NCI-H2107 (cell line): ENCODE data around the gene FNIP1.
"Not testable (repeated sequence)": the region's sequence is repeated elsewhere in the genome, so short reads cannot be mapped to it uniquely, and the experiment has no call there.

Experiments
- DNase-seq: peaks from one replicate; lab custom pipeline; 2025; lab: John Stamatoyannopoulos, UW

Gene FNIP1

DNA sequence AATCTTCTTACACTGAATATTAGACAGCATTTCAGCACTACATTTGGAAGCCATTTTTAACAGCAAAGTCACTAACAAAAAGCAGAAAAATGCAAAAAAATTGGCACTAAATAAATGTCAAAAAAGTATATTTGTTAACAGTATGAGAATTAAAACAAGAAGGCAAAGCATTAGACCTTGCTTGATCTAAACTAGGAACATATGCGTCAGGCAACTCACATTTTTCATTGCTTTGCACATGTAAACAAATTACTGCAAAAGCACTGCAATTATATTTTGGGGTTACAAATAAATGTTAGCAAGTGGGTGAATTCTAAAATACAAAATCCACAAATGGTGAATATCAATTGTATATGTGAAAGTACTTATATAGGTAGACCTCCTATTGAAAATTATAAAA lies 112.8 kb downstream of the FNIP1 start:
- DNase-seq, result no peak

DNA sequence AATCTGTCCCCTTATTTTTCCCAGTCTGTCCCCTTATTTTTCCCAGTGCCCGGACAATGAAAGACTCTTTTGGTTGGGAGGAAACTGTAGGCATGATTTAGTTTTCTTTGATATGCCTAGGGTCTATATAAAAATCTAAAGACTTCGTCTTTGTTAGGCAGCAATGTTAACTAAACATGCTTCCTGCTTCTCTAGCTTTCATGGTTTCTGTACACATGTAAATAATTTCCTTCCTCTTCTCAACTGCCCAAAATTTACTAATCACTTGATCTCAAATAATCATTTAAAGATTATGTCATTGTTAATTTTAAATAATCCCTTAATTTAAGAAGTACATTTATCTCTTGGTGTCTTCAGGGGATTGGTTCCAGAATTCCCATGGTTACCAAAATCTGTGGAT lies 114.0 kb downstream of the FNIP1 start:
- no peak for DNase-seq

DNA sequence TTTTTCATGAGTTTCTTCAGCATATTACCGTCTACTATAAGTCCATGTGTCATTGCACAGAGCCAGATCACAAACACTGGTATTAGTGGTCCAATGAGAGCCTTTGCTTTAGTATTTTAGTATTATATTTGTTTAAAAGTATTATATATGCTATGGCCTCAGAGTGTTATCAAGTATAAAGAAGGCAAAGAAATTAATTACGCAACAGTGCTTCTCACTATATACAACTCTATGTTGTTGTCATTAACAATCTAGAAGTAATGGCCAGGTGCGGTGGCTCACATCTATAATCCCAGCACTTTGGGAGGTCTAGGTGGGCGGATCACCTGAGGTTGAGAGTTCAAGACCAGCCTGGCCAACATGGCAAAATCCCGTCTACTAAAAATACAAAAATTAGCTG lies 114.6 kb downstream of the FNIP1 start:
- no peak for DNase-seq

DNA sequence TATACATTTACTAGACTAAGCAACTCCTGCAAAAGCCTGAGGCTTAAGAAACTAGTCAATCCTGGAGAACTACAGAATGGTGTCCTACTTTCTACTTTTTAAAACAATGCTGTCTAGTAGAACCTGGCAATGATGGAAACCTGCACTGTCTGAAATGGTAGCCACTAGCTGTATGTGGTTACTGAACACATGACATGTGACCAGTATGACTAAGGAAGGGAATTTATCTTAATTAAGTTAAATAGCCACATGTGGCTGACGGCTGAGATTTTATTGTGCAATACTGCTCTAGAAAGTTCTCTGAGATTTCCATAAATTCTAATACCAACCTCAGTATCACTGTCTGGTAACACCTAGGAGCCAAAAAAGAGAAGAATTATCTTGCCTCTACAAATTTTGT lies 116.9 kb downstream of the FNIP1 start:
- no peak for DNase-seq

DNA sequence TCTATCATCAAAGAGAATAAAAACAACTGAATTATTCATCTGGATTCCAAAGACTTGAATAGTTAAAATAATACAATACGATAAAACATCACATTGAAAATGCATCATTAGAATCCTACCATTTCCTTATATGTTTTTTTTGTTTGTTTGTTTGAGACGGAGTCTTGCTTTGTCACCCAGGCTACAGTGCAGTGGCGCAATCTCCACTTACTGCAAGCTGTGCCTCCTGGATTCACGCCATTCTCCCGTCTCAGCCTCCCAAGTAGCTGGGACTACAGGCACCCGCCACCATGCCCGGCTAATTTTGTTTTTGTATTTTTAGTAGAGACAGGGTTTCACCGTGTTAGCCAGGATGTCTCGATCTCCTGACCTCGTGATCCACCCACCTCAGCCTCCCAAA lies 118.5 kb downstream of the FNIP1 start:
- DNase-seq, result not testable (repeated sequence)

GRCh38 chr5:131677115-131677514 lies 119.7 kb downstream of the FNIP1 start:
- no peak for DNase-seq

DNA sequence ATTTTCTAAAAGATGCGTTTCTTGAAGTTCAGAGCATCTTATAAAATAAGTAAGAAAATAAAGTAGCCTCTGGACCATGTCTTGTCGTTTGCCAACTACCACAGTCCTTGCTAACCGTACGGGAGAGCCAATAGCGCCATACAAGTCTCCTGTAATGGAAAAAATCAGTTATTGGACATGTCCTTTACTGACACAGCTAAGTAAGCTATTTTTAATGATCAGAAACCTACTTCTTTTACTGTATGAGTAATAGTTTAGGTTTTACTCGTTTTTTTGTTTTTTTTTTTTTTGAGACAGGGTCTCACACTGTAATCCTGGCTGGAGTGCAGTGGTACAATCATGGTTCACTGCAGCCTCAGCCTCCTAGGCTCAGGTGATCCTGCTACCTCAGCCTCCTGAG lies 124.0 kb downstream of the FNIP1 start:
- no peak for DNase-seq

DNA sequence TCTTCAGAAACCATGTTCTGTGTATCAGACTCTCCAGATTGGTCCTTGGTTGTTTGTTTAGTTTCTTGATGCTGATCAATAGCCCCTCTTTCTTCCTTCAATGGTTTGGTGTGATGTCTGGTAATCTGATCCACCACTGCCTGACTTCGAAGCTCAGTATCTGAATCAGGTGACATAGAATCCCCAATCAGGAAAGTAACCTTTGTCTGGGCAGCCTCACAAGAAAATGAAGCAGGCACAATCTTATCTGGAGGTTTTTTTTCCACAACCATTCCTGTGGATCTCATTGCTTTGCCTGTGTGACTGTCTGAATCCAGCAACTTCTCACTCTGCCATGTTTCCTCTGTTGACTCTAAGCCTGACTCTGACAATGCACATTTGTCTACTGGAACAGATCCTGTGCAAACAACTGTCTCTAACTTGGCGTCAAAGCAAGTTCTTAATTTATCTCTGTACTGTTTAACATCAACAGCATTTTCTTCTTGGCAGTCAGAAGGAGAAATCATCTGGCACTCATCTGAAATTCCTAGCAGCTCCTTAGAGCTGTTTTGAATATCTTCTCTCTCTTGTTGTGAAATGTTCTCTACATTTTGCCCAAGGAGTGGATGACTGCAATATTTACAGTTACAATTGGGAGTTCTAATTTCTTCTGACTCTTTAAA lies 124.7 kb downstream of the FNIP1 start:
- no peak for DNase-seq

- DNase-seq, result no peak
Measured at GRCh38 chr5:131671409-131671808, 125.4 kb downstream of the FNIP1 start.

DNA sequence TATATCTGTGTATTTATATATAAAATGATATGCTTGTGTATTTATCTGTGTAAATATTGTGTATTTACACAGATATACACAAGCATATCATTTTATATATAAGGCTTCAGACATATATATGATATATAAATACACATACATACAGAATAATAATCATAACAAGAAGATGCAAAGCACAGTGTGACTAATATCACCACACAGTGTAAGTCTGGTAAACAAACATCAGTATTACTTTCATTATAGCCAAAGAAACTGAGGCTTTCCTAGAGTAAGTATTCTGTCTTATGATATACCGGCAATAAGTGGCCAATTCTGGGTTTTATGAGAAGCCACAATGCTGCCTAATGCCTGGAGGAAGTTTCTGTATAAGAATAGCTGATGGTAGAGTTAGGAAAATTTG lies 131.9 kb downstream of the FNIP1 start:
- no peak for DNase-seq

- DNase-seq, result no peak
Measured at GRCh38 chr5:131661933-131662332, 134.9 kb downstream of the FNIP1 start.

DNA sequence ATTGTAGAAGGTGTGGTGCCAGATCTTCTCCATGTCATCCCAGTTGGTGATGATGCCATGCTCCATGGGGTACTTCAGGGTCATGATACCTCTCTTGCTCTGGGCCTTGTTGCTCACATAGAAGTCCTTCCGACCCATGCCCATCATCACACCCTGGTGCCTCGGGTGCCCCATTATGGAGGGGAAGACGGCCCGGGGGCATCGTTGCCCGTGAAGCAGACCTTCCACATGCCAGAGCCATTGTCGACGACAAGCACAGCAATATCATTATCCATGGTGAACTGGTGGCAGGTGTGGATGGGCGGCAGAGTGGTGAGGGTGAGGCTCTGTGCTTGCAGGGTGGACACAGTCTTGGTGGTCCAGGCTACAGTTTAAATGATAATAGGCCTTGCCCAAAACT lies 137.0 kb downstream of the FNIP1 start:
- DNase-seq, result no peak

DNA sequence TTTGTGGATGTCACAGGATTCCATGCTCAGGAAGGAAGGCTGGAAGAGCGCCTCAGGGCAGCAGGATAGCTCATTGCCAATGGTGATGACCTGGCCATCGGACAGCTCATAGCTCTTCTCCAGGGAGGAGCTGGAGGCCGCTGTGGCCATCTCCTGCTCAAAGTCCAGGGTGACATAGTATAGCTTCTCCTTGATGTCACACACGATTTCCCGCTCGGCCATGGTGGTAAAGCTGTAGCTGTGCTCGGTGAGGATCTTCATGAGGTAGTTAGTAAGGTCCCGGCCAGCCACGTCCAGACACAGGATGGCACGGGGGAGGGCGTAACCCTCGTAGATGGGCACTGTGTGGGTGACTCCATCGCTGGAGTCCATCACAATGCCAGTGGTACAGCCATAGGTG lies 137.5 kb downstream of the FNIP1 start:
- DNase-seq, result no peak

GRCh38 chr5:131654776-131655175 lies 142.0 kb downstream of the FNIP1 start:
- DNase-seq, result no peak

- DNase-seq, result no peak
Measured at GRCh38 chr5:131654309-131654708, 142.5 kb downstream of the FNIP1 start.

- DNase-seq, result no peak
Measured at GRCh38 chr5:131649161-131649560, 147.7 kb downstream of the FNIP1 start.

DNA sequence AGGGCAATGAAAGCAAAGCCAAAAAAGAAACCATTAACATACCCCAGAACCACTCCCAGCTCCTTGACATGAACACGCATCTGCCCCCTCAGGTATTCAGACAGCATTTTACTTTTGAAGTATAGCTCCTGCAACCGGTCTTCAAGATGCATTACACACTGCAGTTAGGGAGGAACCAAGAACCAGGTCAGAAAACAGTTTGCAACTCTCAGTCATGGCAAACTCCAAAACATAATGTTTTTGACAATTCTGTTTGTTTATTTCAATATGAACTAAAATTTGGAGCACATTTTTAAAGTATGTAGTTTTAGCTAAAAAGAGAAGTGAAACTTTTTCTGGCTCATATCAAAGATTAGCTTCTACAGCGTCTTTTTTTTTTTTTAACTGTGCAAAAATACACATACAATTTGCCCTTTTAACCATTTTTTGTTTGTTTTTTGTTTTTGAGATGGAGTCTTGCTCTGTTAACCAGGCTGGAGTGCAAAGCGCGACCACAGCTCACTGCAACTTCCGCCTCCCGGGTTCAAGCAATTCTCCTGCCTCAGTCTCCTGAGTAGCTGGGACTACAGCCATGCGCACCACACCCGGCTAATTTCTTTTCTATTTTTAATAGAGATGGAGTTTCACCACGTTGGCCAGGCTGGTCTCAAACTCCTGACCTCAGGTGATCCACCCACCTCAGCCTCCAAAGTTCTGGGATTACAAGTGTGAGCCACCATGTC lies 149.6 kb downstream of the FNIP1 start:
- DNase-seq, result no peak

GRCh38 chr5:131644822-131645221 lies 152.0 kb downstream of the FNIP1 start:
- DNase-seq, result no peak

- no peak for DNase-seq
Measured at GRCh38 chr5:131644370-131644769, 152.4 kb downstream of the FNIP1 start.

- no peak for DNase-seq
Measured at GRCh38 chr5:131641494-131641893, 155.3 kb downstream of the FNIP1 start.

DNA sequence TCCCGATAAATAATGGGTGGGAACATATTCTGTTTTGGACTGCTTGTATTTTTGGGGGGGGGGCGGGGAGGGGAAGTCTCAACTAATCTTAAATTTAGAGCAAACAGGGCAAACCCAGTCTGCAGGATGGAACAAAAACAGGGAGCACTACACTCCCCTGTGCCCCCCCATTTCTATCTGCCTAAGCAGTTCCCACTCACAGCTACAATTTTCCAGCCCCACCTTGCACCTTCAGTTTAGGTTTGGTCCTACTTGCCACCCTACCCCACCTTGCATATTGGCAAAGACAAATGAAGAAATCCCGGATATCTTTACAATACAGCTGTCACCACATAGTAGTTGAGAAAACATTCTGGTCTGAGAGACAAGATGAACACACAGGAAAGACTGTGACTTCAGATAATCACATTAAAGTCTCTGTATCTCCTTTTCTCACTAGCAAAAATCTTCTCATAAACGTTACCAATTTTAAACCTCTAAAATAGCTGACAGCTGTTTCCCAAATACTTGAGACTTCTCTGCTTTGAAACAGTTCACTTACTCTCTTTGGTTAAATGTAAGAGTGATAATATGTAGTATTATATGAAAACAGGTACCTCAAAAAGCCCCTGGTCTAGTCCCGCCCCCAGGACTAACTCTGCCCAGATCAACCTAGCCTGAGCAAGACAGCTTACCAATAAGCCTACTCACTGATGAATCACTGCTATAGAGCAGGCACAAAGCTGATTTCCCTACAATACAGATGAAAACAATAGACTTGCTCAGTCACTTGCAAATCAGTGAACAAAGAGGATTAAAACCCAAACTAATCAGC lies 156.6 kb downstream of the FNIP1 start:
- DNase-seq, result no peak

DNA sequence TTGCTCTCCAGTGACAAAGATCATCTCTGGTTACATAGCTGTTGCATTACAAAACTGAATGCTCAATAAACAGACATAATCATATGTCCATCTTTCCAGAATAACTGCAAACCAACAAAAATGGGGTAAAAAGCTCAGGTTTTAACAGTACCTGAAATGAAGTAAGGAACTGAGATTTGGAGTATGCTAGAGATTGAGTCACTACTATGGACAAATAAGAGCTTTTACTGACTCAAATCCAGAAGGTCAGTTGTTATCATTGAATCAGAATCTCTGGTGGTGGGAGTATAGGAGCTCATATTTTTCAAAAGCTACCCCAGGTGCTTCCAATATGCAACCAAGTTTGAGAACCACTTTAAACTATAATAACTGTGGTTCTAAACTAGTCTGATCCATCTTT lies 157.7 kb downstream of the FNIP1 start:
- DNase-seq, result no peak

- no peak for DNase-seq
Measured at GRCh38 chr5:131637694-131638093, 159.1 kb downstream of the FNIP1 start.
